Measurements from ENCODE around the gene SYNDIG1. TPM values are rescaled to one million over a fixed set of nuclear protein-coding genes. Genes with fewer than 3 reads are reported as not detected.

The SYNDIG1 gene
- total RNA-seq, 2 experiments from 2014 or later: not detected

- Histone ChIP-seq H3K79me2 (ENCODE audit: insufficient read depth, low read depth, low read length) (no peaks in the 10 kb centered on the region), H3K27ac (ENCODE audit: low read depth, low read length, poor library complexity, severe bottlenecking) (no peak overlapping the region), H3K9me2 (ENCODE audit: insufficient read depth, low read length) (no peaks in the 10 kb centered on the region), H3K4me2 (ENCODE audit: low read length) (no peak overlapping the region), H3K36me3 (ENCODE audit: insufficient read depth, low read length) (no peaks in the 10 kb centered on the region), H4K20me1 (ENCODE audit: insufficient read depth, low read length) (no peaks in the 10 kb centered on the region), H2AFZ (ENCODE audit: low read length) (no peak overlapping the region), H3K4me1 (ENCODE audit: insufficient read depth, low read length, poor library complexity, severe bottlenecking) (no peaks in the 10 kb centered on the region), H3K4me3 (ENCODE audit: low read depth, low read length, poor library complexity, severe bottlenecking) (no peak overlapping the region), H3K9me3 (ENCODE audit: low read length) (no peaks in the 10 kb centered on the region)
- ChIA-PET POLR2A (no interaction called here), CTCF (ENCODE audit: unreplicated experiment) (interaction anchor here (1.1 kb wide), 1 partner anchor 107 kb away, joined by 3 read pairs; no protein-coding TSS in a partner anchor)
- TF ChIP-seq, protein P1, sequence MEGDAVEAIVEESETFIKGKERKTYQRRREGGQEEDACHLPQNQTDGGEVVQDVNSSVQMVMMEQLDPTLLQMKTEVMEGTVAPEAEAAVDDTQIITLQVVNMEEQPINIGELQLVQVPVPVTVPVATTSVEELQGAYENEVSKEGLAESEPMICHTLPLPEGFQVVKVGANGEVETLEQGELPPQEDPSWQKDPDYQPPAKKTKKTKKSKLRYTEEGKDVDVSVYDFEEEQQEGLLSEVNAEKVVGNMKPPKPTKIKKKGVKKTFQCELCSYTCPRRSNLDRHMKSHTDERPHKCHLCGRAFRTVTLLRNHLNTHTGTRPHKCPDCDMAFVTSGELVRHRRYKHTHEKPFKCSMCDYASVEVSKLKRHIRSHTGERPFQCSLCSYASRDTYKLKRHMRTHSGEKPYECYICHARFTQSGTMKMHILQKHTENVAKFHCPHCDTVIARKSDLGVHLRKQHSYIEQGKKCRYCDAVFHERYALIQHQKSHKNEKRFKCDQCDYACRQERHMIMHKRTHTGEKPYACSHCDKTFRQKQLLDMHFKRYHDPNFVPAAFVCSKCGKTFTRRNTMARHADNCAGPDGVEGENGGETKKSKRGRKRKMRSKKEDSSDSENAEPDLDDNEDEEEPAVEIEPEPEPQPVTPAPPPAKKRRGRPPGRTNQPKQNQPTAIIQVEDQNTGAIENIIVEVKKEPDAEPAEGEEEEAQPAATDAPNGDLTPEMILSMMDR (conservative IDR thresholded peaks at IDR 0.05; ENCODE audit: low read length): no peak
- TF ChIP-seq EZH2phosphoT487 (IDR thresholded peaks at IDR 0.05; ENCODE audit: borderline replicate concordance, low read depth, low read length): no peak
- no TSS peak for BruUV-seq (replicated peaks)
- no peak for DNase-seq (ENCODE audit: low spot score)
- intact Hi-C loops (cut with micrococcal nuclease; ENCODE audit: unreplicated experiment): no loop called here
Measured at GRCh38 chr20:24441661-24442060, 27.8 kb upstream of the SYNDIG1 start.

- Histone ChIP-seq H3K4me3 (ENCODE audit: low read depth, low read length, poor library complexity, severe bottlenecking) (no peak overlapping the region), H3K9me2 (ENCODE audit: insufficient read depth, low read length) (no peaks in the 10 kb centered on the region), H3K4me2 (ENCODE audit: low read length) (no peak overlapping the region), H4K20me1 (ENCODE audit: insufficient read depth, low read length) (no peaks in the 10 kb centered on the region), H3K9me3 (ENCODE audit: low read length) (no peaks in the 10 kb centered on the region), H3K4me1 (ENCODE audit: insufficient read depth, low read length, poor library complexity, severe bottlenecking) (no peaks in the 10 kb centered on the region), H3K79me2 (ENCODE audit: insufficient read depth, low read depth, low read length) (no peaks in the 10 kb centered on the region), H2AFZ (ENCODE audit: low read length) (no peak overlapping the region), H3K27ac (ENCODE audit: low read depth, low read length, poor library complexity, severe bottlenecking) (no peak overlapping the region), H3K36me3 (ENCODE audit: insufficient read depth, low read length) (no peaks in the 10 kb centered on the region)
- POLR2A ChIA-PET: no interaction called here
- TF ChIP-seq, protein P1 (conservative IDR thresholded peaks at IDR 0.05; ENCODE audit: low read length): no peak
- TF ChIP-seq EZH2phosphoT487 (IDR thresholded peaks at IDR 0.05; ENCODE audit: borderline replicate concordance, low read depth, low read length): no peak
- intact Hi-C loops (cut with micrococcal nuclease; ENCODE audit: unreplicated experiment): no loop called here
- DNase-seq (ENCODE audit: low spot score): no peak
- BruUV-seq (replicated peaks): no TSS peak
- CTCF ChIA-PET (ENCODE audit: unreplicated experiment): no interaction called here
Measured at GRCh38 chr20:24442909-24443308, 26.5 kb upstream of the SYNDIG1 start.

DNA sequence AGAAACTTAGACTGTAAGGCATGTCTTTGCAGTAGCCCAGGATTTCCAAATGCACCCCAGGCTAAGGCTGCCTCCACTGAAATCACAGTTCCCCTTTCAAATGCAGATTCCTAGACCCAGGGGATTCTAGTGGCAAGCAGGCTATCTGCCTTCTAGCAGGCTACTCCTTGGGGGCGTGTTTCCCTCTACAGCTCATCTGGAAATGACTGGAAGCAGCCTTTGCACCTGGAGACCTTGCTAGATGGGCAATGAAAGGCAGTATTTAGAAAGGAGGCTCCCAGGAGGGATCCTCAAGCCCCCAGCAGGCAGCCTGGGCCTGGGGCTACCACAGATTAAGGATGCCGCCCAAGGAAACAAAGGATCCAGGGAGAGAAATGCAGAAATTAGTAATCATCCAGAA lies 26.0 kb upstream of the SYNDIG1 start:
- no peaks in the 10 kb centered on the region for H3K9me3 ChIP-seq (ENCODE audit: low read length)
- TF ChIP-seq, protein P1 (conservative IDR thresholded peaks at IDR 0.05; ENCODE audit: low read length): no peak
- TF ChIP-seq EZH2phosphoT487 (IDR thresholded peaks at IDR 0.05; ENCODE audit: borderline replicate concordance, low read depth, low read length): no peak
- DNase-seq (ENCODE audit: low spot score): no peak
- no peak overlapping the region for H3K4me3 ChIP-seq (ENCODE audit: low read depth, low read length, poor library complexity, severe bottlenecking)
- no peak overlapping the region for H2AFZ ChIP-seq (ENCODE audit: low read length)
- ChIA-PET POLR2A (no interaction called here), CTCF (ENCODE audit: unreplicated experiment) (no interaction called here)
- no peak overlapping the region for H3K27ac ChIP-seq (ENCODE audit: low read depth, low read length, poor library complexity, severe bottlenecking)
- no peaks in the 10 kb centered on the region for H3K4me1 ChIP-seq (ENCODE audit: insufficient read depth, low read length, poor library complexity, severe bottlenecking)
- no peaks in the 10 kb centered on the region for H3K9me2 ChIP-seq (ENCODE audit: insufficient read depth, low read length)
- H4K20me1 ChIP-seq (ENCODE audit: insufficient read depth, low read length): no peaks in the 10 kb centered on the region
- BruUV-seq (replicated peaks): no TSS peak
- no peak overlapping the region for H3K4me2 ChIP-seq (ENCODE audit: low read length)
- H3K79me2 ChIP-seq (ENCODE audit: insufficient read depth, low read depth, low read length): no peaks in the 10 kb centered on the region
- no peaks in the 10 kb centered on the region for H3K36me3 ChIP-seq (ENCODE audit: insufficient read depth, low read length)
- intact Hi-C loops (cut with micrococcal nuclease; ENCODE audit: unreplicated experiment): no loop called here
